GM12864 (cell line): ENCODE measurements around the gene RUNX3.

ENCODE experiments used
- DNase-seq: peaks from one replicate; pipeline ENCODE4 v3.0.0-alpha.2; 2011; ENCODE audit warnings: low read depth
- H3K4me3 ChIP-seq: 2 replicates; pipeline ENCODE4 v1.5.1; 2011; ENCODE audit warnings: mild to moderate bottlenecking, low read depth, low read length, control low read depth
- TF ChIP-seq, protein P1 (sequence below): IDR thresholded peaks from 2 replicates; pipeline ENCODE4 v1.5.1; 2011; ENCODE audit warnings: low read depth, mild to moderate bottlenecking, moderate library complexity, low read length, control low read depth, inconsistent platforms; ENCODE audit errors: missing control alignments

RUNX3 gene

DNA sequence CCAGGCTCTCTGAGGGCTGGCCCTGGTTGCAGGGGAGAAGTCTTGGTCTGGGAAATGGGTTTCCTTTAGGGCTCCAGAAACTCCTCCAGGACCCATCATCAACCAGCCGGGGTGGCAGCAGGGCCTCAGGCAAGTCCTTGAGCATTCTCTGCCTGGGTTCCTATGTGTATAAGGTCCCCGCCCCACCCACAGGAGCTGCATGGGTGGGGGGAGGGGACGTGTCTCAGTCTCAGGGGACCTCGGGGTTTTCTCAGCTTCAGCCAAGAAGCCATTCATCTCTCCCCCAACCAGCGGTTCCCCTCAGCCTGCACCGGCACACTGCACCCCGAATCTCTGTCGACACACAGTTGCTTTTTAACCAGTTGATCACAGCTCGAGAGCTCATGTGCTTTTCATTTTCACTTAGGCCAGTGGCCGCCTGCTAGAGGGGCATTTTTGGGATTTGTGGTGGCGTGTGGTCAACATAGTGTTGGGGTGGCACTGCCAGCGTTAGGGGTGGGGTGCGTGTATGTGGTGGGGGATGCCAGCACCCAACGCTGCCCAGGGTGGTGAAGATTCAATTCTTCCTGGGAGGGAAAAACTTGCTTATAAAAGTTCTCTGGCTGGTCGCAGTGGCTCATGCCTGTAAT lies 6.5 kb downstream of the RUNX3 start:
- H3K4me3 ChIP-seq, result no peak overlapping the region; the same call in 1 of the 2 replicates
- TF ChIP-seq, protein P1, sequence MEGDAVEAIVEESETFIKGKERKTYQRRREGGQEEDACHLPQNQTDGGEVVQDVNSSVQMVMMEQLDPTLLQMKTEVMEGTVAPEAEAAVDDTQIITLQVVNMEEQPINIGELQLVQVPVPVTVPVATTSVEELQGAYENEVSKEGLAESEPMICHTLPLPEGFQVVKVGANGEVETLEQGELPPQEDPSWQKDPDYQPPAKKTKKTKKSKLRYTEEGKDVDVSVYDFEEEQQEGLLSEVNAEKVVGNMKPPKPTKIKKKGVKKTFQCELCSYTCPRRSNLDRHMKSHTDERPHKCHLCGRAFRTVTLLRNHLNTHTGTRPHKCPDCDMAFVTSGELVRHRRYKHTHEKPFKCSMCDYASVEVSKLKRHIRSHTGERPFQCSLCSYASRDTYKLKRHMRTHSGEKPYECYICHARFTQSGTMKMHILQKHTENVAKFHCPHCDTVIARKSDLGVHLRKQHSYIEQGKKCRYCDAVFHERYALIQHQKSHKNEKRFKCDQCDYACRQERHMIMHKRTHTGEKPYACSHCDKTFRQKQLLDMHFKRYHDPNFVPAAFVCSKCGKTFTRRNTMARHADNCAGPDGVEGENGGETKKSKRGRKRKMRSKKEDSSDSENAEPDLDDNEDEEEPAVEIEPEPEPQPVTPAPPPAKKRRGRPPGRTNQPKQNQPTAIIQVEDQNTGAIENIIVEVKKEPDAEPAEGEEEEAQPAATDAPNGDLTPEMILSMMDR, result no peak
- DNase-seq, result no peak

DNA sequence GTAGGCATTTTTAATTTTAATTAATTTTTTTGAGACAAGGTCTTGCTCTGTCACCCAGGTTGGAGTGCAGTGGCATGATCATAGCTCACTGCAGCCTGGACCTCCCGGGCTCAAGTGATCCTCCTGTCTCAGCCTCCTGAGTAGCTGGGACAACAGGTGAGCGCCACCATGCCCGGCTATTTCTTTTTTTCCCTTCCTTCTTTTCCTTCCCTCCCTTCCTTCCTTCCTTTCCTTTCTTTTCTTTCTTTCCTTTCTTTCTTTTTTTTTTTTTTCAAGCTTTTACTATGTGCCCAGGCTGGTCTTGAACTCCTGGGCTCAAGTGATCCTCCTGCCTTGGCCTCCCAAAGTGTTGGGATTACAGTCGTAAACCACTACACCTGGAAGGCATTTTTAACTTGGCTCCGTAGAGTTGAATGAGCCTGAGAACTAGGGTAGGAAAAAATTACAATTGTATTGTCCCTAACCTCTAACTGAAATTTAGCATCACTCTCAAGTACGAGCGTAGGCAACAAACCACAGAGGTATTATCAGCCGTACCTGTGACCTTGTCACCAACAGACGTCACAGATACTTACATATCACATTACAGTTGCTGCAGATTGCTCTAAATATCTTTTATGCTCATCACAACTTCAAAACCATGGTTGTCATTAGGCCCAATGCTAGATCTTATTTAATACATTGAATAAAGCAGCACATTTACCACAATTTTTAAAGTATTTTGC lies 8.0 kb downstream of the RUNX3 start:
- TF ChIP-seq, protein P1, result no peak
- H3K4me3 ChIP-seq, result no peak overlapping the region
- DNase-seq, result no peak

DNA sequence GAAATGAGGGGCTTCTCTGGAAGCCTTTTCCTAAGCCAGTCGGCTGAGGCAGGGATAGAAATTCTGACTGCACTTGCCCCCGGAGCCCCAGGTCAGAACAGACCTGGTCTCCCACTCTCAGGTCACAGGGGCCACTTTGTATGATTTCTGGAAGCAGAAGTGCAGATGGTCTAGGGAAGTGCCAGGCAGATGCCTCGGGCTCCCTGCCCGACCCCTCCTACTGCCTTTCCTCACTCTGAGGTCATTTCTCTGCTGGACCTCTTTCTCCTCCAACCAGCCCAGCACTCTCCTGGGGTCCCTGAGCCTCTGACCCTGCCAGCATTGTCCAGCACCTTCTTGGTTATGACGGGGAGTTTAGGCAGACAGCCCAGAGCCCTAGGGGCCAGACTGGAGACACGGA lies 8.7 kb downstream of the RUNX3 start:
- no peak for DNase-seq
- TF ChIP-seq, protein P1, result no peak
- H3K4me3 ChIP-seq, result no peak overlapping the region

DNA sequence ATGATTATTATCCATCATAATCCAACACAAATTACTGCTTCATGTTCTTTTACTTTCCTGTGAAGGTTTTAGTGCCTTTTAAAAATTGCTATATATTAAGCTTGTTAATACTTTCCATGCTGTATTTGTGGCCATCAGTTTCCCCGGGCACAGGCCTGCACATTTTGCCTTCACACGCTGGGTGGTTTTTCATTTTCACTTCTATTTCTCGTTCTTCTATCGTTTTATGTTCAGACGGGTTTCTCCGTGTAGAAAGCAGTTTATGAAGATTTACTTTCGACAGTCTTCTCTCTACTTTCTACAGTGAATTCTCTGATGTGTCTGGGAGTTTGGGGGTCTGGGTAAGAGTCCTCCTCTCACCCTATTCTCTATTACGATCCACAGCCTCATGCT lies 9.5 kb downstream of the RUNX3 start:
- TF ChIP-seq, protein P1, result no peak
- H3K4me3 ChIP-seq, result no peak overlapping the region
- no peak for DNase-seq

DNA sequence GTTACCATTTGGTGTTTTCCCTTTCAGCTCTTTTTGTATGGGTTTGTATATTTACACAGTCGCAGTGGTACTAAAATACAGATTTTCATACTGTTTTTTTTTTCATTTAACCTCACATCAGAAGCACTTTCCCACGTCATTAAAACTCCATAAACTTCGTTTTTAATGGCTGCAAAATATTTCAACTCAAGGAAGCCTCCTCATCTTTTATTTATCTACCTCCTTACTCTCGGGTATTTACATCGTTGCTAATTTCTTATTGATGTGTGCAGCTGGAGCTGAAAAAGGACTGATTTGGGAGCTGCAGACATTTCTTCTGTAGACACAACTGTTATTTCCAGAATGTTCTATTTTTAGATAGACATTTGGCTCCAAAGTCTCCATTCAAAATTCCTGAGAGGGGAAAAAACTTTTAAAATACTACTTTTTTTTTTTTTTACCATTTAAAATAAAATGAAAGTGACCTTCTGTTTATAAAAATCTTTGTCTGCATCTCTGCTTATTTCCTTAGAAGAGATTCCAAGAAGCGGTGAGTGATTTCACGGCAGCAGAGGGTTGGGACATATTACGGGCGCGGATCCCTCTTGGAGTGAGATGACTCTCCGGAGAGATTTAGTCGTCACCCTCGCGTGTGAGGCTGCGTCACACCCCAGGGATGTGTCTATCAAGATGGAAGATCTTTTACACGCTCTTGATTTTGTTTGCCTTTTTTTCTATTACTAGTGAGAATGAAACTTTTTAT lies 10.1 kb downstream of the RUNX3 start:
- TF ChIP-seq, protein P1, result no peak
- no peak for DNase-seq
- no peak overlapping the region for H3K4me3 ChIP-seq

DNA sequence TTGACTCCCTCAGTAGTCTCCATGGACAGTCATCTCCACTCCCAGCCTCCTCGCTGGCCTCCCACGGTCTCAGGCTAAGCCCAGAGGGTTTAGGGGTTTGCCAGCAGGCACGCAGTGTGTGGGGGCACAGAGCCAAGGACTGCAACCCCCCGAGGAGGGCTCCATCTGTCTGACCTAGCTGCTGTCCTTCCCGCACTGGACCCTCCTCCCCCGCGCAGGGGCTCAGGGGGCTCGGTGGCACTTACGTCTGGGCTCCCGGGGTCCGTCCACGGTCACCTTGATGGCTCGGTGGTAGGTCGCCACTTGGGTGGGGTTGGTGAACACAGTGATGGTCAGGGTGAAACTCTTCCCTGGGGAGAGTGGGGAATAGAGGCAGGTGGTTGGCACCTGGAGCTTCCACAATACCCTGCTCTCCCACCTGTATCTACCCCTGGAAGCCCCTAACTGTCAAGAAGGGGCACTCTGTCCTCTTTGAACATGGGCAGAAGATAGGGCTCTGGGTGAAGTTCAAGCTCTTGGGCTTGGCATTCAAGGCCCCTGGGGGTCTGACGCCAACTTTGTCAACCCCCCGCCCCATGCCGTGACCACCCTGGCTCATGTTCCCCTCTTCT lies 11.0 kb downstream of the RUNX3 start:
- TF ChIP-seq, protein P1, result no peak
- no peak for DNase-seq
- H3K4me3 ChIP-seq, result no peak overlapping the region
